ENCODE data around the gene SVIL.

Gene SVIL

DNA sequence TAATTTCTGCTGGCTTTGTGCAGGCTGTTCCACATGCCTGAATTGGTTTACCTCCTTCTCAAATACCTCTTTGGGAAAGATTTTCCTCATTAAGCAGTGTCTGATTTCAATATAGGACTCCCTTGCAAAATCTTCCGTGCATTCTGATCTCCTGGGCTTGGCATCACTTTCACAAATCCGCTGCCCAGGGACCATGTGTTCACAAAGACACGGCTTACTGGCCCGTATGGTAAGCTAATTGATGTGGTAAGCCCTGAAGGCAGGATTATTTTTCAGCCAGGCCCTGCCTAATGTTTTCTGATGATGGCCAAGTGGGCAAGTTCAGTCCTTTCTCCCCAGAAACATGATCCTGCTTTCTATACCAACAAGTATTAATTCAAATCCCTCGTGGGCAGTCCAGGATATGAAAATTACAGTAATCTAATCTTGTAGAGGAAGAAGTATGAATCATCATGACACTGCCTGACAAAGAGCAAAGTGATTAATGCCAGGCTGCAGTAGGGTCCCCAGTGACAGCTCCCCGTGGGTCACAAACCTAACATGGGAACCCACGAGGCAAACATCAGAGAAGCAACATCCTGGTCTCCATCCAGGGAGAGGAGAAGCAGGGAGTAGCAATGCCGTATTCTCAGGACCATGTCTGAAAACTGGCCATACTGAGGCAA lies 11.6 kb upstream of the SVIL start:
- ATAC-seq (replicated peaks): peak; percentile 57
- no peaks in the 10 kb centered on the region for H3K27me3 Mint-ChIP-seq
- H3K4me1 Mint-ChIP-seq (ENCODE audit: low read depth in 2 of 2): peaks cover 25 to 38% of the 10 kb centered on the region in 2 donors
- peaks cover 6% of the 10 kb centered on the region for H3K36me3 Mint-ChIP-seq (ENCODE audit: insufficient read depth)
- DNase-seq: no peak
- H3K9me3 Mint-ChIP-seq: no peaks in the 10 kb centered on the region
- H3K4me3 Mint-ChIP-seq: peak overlapping the region in 1 of 2 donors; percentile 65
- peak overlapping the region; percentile 46 to 86 for H3K27ac Mint-ChIP-seq

DNA sequence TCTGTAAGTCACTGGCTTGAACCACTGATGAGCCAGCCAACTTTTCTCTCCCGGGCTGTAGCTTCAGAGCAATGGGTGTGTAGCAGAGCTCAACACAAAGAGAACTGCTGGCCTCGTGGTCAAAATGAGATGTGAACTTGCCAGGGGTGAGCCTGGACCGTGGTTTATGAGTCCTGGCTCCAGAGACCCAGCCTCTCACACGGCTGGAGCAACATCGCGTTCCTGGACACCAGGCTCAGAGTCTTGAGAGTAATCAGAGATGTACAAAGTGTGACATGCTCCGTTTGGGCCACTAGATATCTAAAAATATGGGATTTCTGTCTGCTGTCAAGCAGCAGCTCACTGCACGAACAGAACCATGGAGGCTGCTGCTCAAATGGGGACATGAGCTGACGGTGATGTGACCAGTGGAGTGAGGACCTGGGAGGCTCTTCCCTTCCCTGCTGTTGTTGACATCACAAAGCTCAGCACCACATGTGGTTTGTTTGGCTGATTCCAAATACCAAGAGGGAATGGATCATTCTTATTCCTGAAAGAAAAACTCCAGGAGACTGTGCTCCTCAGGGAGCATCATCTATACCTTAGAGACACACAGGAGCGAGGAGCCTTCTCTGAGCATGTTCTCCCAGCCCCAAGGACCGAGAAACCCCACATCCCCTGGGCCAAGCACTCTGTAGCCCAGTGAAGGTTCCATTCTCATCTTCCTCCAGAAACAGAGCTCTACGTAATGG lies 9.2 kb upstream of the SVIL start:
- Mint-ChIP-seq H3K4me3 (no peak overlapping the region), H3K9me3 (no peaks in the 10 kb centered on the region), H3K36me3 (ENCODE audit: insufficient read depth) (peaks cover 6% of the 10 kb centered on the region), H3K27ac (peak overlapping the region in 1 of 2 donors; percentile 31), H3K27me3 (no peaks in the 10 kb centered on the region), H3K4me1 (ENCODE audit: low read depth in 2 of 2) (peaks cover 30 to 40% of the 10 kb centered on the region in 2 donors)
- no peak for DNase-seq
- ATAC-seq (replicated peaks): no peak

DNA sequence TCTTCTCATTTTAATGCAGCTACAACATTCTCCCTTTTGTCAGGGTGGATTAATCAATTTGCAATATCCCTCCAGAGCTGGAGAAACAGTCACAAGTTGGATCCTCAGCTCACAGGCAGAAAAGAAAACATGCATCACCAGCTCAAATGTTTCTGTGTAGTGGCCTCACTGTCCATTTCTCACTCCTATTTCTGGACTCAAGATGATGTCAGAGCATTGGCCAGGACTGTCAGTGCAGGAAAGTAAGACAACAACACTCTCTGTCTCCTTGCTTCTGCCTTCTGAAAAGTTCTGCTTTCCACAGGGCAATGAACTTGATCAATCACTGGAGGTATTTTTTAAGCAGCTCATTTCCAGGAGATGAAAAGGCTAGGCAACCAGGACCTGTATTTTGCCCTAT lies 8.2 kb upstream of the SVIL start:
- no peak overlapping the region for H3K4me3 Mint-ChIP-seq
- ATAC-seq (replicated peaks) (no peak), DNase-seq (no peak)
- peaks cover 6% of the 10 kb centered on the region for H3K36me3 Mint-ChIP-seq (ENCODE audit: insufficient read depth)
- H3K9me3 Mint-ChIP-seq: no peaks in the 10 kb centered on the region
- H3K27ac Mint-ChIP-seq: no peak overlapping the region
- H3K27me3 Mint-ChIP-seq: no peaks in the 10 kb centered on the region
- H3K4me1 Mint-ChIP-seq (ENCODE audit: low read depth in 2 of 2): peaks cover 21 to 32% of the 10 kb centered on the region in 2 donors

DNA sequence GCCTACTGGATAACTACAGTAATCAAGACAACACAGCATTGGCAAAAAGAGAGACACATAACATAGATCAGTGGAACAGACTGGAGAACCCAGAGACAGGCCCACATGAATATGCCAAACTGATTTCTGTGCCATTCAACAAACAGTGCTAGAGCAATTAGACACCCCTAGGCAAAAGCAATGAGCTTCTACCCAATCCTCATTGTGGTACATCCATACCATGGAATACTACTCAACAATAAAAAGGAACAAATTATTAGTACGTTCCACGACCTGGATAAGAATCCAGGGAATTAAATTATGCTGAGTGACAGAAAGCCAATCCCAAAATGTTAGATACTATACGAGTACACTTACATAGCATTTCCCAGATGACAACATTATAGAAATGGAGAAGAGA lies 2.8 kb upstream of the SVIL start:
- no peaks in the 10 kb centered on the region for H3K27me3 Mint-ChIP-seq
- no peak for ATAC-seq (replicated peaks)
- no peak for DNase-seq
- H3K9me3 Mint-ChIP-seq: no peaks in the 10 kb centered on the region
- H3K4me3 Mint-ChIP-seq: no peak overlapping the region
- H3K4me1 Mint-ChIP-seq (ENCODE audit: low read depth in 2 of 2): peaks cover 41 to 44% of the 10 kb centered on the region in 2 donors
- H3K36me3 Mint-ChIP-seq (ENCODE audit: insufficient read depth): peaks cover 13% of the 10 kb centered on the region
- peak overlapping the region in 1 of 2 donors; percentile 87 for H3K27ac Mint-ChIP-seq

DNA sequence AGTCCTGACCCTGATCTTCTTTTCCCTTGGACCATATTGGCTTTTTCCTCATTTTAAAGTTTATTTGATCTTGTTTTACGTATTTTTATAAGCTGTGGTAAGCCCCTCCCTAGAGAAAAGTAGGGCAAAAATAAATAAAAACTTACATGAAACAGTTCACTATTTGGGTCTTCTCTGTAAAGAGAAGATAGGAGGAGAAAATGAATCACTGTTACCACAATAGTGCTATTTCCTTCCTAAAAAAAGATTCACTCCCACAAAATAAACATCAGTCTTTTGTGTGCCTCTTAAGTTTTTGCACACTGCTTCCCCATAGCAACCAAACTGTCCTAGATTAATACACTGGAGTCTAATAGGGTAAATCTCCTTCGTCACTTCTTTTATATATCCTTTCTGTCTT lies 1.4 kb upstream of the SVIL start:
- peak overlapping the region; percentile 75 to 81 for H3K4me3 Mint-ChIP-seq
- H3K36me3 Mint-ChIP-seq (ENCODE audit: insufficient read depth): peaks cover 13% of the 10 kb centered on the region
- DNase-seq: no peak

DNA sequence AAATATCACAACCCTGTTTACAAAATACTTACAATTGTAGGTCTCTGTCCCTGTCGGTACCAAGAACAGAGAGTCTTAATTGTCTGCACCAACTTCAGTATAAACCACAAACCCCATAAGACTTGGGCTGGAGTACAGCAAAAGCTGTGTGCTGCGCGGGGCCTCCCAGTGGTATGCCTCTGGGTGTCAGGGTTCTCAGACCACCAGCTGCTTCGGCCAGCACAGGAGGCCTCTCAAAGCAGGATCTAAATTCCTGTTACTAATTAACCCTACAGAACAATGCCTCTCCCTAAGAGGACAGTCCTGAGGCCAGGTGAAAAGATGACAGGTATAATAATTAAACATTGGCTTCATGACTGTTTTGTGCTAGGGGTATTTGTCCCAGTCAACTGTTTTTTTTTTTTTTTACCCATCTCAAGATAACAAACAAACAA lies 957 bp upstream of the SVIL start:
- H3K4me1 Mint-ChIP-seq (ENCODE audit: low read depth in 2 of 2): peaks cover 39 to 43% of the 10 kb centered on the region in 2 donors
- H3K27ac Mint-ChIP-seq: peak overlapping the region; percentile 72 to 87
- H3K9me3 Mint-ChIP-seq: no peaks in the 10 kb centered on the region
- H3K27me3 Mint-ChIP-seq: no peaks in the 10 kb centered on the region
- H3K36me3 Mint-ChIP-seq (ENCODE audit: insufficient read depth): peaks cover 13% of the 10 kb centered on the region
- H3K4me3 Mint-ChIP-seq: peak overlapping the region; percentile 75 to 81
- DNase-seq (peak; percentile 15 to 41 (median 34)), ATAC-seq (replicated peaks) (peak; percentile 65)

More for the DNA sequence above, 1.4 kb upstream of the SVIL start:
- no peaks in the 10 kb centered on the region for H3K9me3 Mint-ChIP-seq
- peak overlapping the region; percentile 72 to 87 for H3K27ac Mint-ChIP-seq
- peaks cover 36 to 44% of the 10 kb centered on the region in 2 donors for H3K4me1 Mint-ChIP-seq (ENCODE audit: low read depth in 2 of 2)
- no peaks in the 10 kb centered on the region for H3K27me3 Mint-ChIP-seq
- ATAC-seq (replicated peaks): peak; percentile 74

DNA sequence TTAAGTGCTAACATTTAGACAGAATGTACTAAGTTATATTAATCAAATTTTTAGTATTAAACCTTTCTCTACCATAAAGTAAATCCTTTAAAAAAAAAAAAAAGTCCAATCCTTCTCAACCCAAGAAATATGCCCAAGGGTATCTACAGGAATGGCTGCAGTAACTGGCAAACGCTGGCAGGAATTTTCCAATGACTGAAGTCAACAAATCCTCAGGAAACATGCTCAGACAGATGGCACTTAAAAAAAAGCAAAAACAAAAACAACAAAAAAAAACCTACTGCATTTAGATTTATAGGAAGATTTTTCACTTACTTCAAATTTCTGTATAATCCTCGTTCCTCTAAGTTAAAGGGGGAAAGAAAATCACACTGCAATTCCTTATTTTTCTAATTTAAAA lies 666 bp downstream of the SVIL start:
- Mint-ChIP-seq H3K4me1 (ENCODE audit: low read depth in 2 of 2) (peaks cover 34 to 39% of the 10 kb centered on the region in 2 donors), H3K27ac (peak overlapping the region; percentile 59 to 83), H3K4me3 (no peak overlapping the region), H3K9me3 (no peaks in the 10 kb centered on the region), H3K36me3 (ENCODE audit: insufficient read depth) (peaks cover 13% of the 10 kb centered on the region), H3K27me3 (no peaks in the 10 kb centered on the region)
- ATAC-seq (replicated peaks) (no peak), DNase-seq (no peak)

DNA sequence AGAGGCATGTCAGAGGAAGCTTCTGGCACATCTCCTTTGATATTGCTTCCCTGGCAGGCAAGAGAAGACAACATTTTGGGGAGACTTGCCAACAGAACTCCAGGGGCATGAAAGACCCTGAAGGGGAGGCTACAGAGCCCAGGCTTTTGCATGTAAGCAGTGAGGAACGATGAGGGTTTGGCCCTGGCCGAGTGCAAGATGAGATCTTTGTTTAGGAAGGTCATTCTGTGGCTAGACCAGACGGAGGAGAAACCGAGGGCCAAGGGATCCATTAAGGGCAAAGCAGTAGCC lies 3.8 kb downstream of the SVIL start:
- peak overlapping the region in 1 of 2 donors; percentile 28 for H3K4me3 Mint-ChIP-seq
- ATAC-seq (replicated peaks) (no peak), DNase-seq (no peak)
- no peaks in the 10 kb centered on the region for H3K9me3 Mint-ChIP-seq
- H3K27me3 Mint-ChIP-seq: no peaks in the 10 kb centered on the region
- peaks cover 29 to 32% of the 10 kb centered on the region in 2 donors for H3K4me1 Mint-ChIP-seq (ENCODE audit: low read depth in 2 of 2)
- peaks cover 11% of the 10 kb centered on the region for H3K36me3 Mint-ChIP-seq (ENCODE audit: insufficient read depth)
- H3K27ac Mint-ChIP-seq: peak overlapping the region in 1 of 2 donors; percentile 68

DNA sequence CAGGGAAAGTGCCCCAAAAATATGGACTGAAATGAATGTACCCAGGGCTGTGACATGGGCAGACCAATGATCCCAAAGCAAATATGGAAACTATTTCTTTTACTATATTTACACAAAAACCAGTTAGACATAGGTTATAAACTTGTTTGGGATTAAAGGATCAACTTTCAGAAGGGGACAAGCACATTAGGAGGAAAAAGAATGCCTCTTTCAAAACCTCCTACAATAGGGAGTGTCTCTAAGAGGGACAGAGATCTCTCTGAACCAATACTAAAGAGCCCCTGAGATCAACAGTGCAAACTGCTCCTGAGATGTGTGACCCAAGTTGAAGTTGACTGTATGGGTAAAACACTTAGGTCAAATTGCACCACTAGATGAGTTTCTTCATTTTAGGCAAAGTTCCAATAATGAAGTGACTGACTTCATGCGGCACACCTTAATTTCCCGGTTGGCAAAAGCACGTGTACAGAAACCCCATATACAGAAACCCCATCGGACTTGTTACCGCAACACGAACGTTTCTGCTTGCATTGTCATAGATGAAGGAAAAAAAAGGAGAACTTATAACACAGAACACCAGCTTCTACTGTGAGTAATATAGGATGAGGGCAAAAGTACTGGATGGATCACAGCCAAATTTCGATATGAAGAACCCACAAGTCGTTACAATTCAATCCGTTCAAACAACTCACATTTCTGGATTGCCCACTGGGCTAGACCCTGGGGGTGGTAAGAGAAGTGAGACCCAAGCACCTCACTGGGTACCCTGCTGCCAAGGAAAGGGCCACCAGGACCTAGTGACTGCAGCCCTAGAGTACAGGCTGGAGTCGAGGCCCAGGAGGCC lies 4.3 kb downstream of the SVIL start:
- Mint-ChIP-seq H3K4me3 (peak overlapping the region in 1 of 2 donors; percentile 28), H3K4me1 (ENCODE audit: low read depth in 2 of 2) (peaks cover 24 to 26% of the 10 kb centered on the region in 2 donors), H3K9me3 (no peaks in the 10 kb centered on the region), H3K36me3 (ENCODE audit: insufficient read depth) (peaks cover 7% of the 10 kb centered on the region), H3K27ac (peak overlapping the region in 1 of 2 donors; percentile 68), H3K27me3 (no peaks in the 10 kb centered on the region)
- no peak for ATAC-seq (replicated peaks)
- no peak for DNase-seq

DNA sequence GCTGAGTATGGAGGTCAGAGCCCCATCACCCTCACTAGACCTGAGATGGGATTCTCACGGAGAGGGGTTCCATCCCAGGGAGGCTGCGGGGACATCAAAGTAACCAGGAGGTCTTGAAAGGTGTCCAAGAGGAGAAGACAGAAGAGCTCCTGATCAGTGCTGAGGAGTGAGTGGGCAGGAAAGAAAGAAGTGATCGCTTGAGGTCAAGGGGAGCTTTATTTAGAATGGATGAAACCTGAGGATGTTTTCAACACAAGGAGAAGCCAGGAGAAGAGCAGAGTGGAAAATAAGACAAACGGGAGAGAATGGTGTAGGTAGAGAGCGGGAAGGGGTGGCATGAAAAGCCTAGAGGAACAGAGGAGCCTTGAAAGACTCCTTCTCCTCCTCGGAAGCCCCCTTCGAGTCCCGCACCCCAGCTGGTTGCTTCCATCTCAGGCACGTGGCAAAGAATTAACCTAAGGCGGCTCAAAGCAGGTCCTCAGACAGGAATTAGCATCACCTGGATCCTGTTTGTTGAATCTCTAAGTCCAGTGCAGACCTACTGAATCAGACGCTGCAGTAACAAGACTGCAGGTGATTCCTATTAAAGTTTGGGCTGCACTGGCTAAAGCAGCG lies 5.8 kb downstream of the SVIL start:
- Mint-ChIP-seq H3K27me3 (no peaks in the 10 kb centered on the region), H3K36me3 (ENCODE audit: insufficient read depth) (peaks cover 7% of the 10 kb centered on the region), H3K4me3 (no peak overlapping the region), H3K9me3 (no peaks in the 10 kb centered on the region), H3K27ac (peak overlapping the region in 1 of 2 donors; percentile 79), H3K4me1 (ENCODE audit: low read depth in 2 of 2) (peaks cover 19% of the 10 kb centered on the region in 2 donors)
- DNase-seq (no peak), ATAC-seq (replicated peaks) (no peak)

DNA sequence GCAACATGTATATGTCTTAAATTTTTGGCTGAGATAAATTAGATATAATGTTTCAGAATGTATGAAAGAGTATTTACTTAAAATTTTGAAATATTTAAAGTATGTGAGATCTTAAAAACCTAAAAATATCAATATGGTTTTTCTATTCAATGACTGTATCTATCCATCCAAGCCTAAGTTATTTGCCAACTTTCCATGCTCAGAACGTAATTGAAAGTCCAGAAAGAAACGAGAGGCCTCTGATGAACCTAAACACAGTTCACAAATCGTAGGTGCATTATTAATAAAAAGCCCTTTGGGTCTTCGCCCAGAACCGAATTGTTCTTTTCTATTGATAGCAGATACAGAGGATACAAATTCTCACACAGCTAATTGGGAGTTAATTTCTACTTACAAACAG lies 6.5 kb downstream of the SVIL start:
- no peaks in the 10 kb centered on the region for H3K27me3 Mint-ChIP-seq
- H3K4me1 Mint-ChIP-seq (ENCODE audit: low read depth in 2 of 2): peaks cover 12 to 17% of the 10 kb centered on the region in 2 donors
- peaks cover 3% of the 10 kb centered on the region for H3K36me3 Mint-ChIP-seq (ENCODE audit: insufficient read depth)
- H3K27ac Mint-ChIP-seq: peak overlapping the region in 1 of 2 donors; percentile 79
- DNase-seq (no peak), ATAC-seq (replicated peaks) (no peak)
- H3K4me3 Mint-ChIP-seq: no peak overlapping the region
- H3K9me3 Mint-ChIP-seq: no peaks in the 10 kb centered on the region

DNA sequence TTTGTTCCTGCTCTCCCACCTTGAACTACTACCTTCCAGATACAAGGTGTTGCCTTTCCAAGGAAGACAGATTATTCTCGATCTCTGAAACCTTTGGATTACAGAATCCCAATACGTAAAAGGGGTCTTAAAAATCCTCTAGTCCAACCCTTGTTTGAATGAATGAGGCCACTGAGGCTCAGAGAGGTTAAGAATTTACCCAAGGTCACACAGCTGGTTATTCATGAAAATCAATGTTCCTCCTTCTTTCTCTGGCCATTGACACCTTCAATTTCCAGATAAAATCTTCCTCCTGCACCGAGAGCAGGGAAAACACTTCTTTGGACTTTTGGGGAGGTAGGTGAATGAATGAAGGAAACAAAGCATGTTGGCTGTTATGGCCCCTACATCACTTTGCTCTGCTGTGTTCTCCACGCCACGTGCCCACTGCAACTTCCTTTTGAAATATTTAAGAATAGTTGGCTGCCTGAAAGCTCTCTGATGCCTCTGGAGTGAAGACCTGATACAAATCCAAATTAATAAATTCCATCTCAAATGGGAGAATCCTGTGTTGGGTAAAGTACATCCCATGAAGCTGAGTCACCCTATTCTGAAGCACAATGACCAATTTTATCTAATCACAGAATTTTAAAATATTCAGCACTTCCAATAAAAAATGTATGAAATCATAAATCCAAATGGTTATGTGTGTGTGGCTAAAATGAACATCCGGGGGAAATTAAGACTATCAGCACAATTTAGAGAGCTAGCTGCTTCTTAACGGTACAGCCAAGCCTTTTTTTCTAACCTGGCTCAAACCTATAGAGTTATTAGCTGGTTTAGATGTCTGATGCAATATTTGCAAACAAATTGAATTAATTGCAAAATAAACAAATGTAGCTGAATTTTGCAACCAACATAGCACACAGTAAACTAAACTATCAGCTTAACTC lies 7.3 kb downstream of the SVIL start:
- Mint-ChIP-seq H3K9me3 (no peaks in the 10 kb centered on the region), H3K4me1 (ENCODE audit: low read depth in 2 of 2) (peaks cover 7 to 14% of the 10 kb centered on the region in 2 donors), H3K27ac (no peak overlapping the region), H3K27me3 (no peaks in the 10 kb centered on the region), H3K36me3 (ENCODE audit: insufficient read depth) (no peaks in the 10 kb centered on the region), H3K4me3 (no peak overlapping the region)
- DNase-seq (no peak), ATAC-seq (replicated peaks) (no peak)

Data from effector memory CD8-positive, alpha-beta T cell (primary cell).